HEK293 (cell line): ENCODE measurements around the gene PRPF40B.

Experiments
- CTCF ChIA-PET: fragments of 350-600 bp; formaldehyde crosslinking; extraction: SDS; loops from one replicate; lab custom pipeline; 2021; ENCODE audit warnings: antibody characterized with exemption; lab: Yijun Ruan, JAX
- POLR2A ChIA-PET: fragments of 300-600 bp; formaldehyde crosslinking; extraction: SDS; loops from one replicate; lab custom pipeline; 2020; ENCODE audit warnings: antibody characterized with exemption, inconsistent platforms; lab: Yijun Ruan, JAX
- H3K27ac ChIP-seq: fragments of 200-500 bp; sonication (Bioruptor generic); 2 replicates; pipeline ENCODE4 v1.5.1; 2014; ENCODE audit warnings: low read depth, low read length, control low read depth, inconsistent platforms; ENCODE audit errors: extremely low read depth
- H3K36me3 ChIP-seq, 2 experiments: fragments of 200-500 bp in 1 of 2; sonication (Bioruptor generic) in 1 of 2; 1 replicate in 1 of 2; 2 replicates in 1 of 2; pipeline ENCODE4 v1.5.1; 2014 to 2017; ENCODE audit warnings: inconsistent platforms in 2 of 2, low read length in 2 of 2; ENCODE audit not compliant: control insufficient read depth in 2 of 2, insufficient read depth in 1 of 2
- H3K4me1 ChIP-seq: fragments of 200-500 bp; sonication (Bioruptor generic); 2 replicates; pipeline ENCODE4 v1.5.1; 2014; ENCODE audit warnings: mild to moderate bottlenecking, low read length, inconsistent platforms; ENCODE audit not compliant: control insufficient read depth, insufficient read depth
- H3K4me3 ChIP-seq: 2 replicates; pipeline ENCODE4 v1.5.1; 2011; ENCODE audit warnings: low read depth, mild to moderate bottlenecking, control low read depth, low read length, moderate library complexity
- H3K9me3 ChIP-seq: fragments of 200-500 bp; sonication (Bioruptor generic); 2 replicates; pipeline ENCODE4 v1.5.1; 2014; ENCODE audit warnings: low read depth, low read length, inconsistent platforms; ENCODE audit not compliant: control insufficient read depth, insufficient read depth
- AEBP2 ChIP-seq: fragments of 450-650 bp; formaldehyde crosslinking; IDR thresholded peaks from 2 replicates; pipeline ENCODE4 v1.5.1; 2016; ENCODE audit warnings: missing biosample characterization, missing genetic modification characterization, borderline replicate concordance
- PRDM4 ChIP-seq: fragments of 450-650 bp; formaldehyde crosslinking; IDR thresholded peaks from 2 replicates; pipeline ENCODE4 v1.5.1; 2017; ENCODE audit warnings: missing biosample characterization, missing genetic modification characterization
- SCRT1 ChIP-seq: fragments of 450-650 bp; formaldehyde crosslinking; IDR thresholded peaks from 2 replicates; pipeline ENCODE4 v1.5.1; 2016; ENCODE audit warnings: missing biosample characterization, missing genetic modification characterization, borderline replicate concordance
- SCRT2 ChIP-seq: fragments of 450-650 bp; formaldehyde crosslinking; IDR thresholded peaks from 2 replicates; pipeline ENCODE4 v1.5.1; 2016; ENCODE audit warnings: missing biosample characterization, missing genetic modification characterization
- SP2 ChIP-seq: fragments of 450-650 bp; formaldehyde crosslinking; IDR thresholded peaks from 2 replicates; pipeline ENCODE4 v1.5.1; 2016; ENCODE audit warnings: missing biosample characterization, missing genetic modification characterization
- ZFP37 ChIP-seq: fragments of 450-650 bp; formaldehyde crosslinking; IDR thresholded peaks from 2 replicates; pipeline ENCODE4 v1.5.1; 2016; ENCODE audit warnings: missing biosample characterization, missing genetic modification characterization
- ZIC2 ChIP-seq: fragments of 450-650 bp; formaldehyde crosslinking; IDR thresholded peaks from 2 replicates; pipeline ENCODE4 v1.5.1; 2016; ENCODE audit warnings: missing biosample characterization, missing genetic modification characterization
- ZNF121 ChIP-seq: fragments of 450-650 bp; formaldehyde crosslinking; IDR thresholded peaks from 2 replicates; pipeline ENCODE4 v1.5.1; 2016; ENCODE audit warnings: missing biosample characterization, missing genetic modification characterization
- ZNF146 ChIP-seq: fragments of 450-650 bp; formaldehyde crosslinking; IDR thresholded peaks from 2 replicates; pipeline ENCODE4 v1.5.1; 2016; ENCODE audit warnings: missing biosample characterization, missing genetic modification characterization
- ZNF426 ChIP-seq: fragments of 450-650 bp; formaldehyde crosslinking; IDR thresholded peaks from 2 replicates; pipeline ENCODE4 v1.5.1; 2017; ENCODE audit warnings: missing biosample characterization, missing genetic modification characterization, mild to moderate bottlenecking, inconsistent platforms, moderate library complexity
- ZNF514 ChIP-seq: fragments of 450-650 bp; formaldehyde crosslinking; IDR thresholded peaks from 2 replicates; pipeline ENCODE4 v1.5.1; 2016; ENCODE audit warnings: missing biosample characterization, missing genetic modification characterization
- ZNF621 ChIP-seq: fragments of 450-650 bp; formaldehyde crosslinking; IDR thresholded peaks from 2 replicates; pipeline ENCODE4 v1.5.1; 2017; ENCODE audit warnings: missing biosample characterization, missing genetic modification characterization
- ZNF639 ChIP-seq: fragments of 450-650 bp; formaldehyde crosslinking; IDR thresholded peaks from 2 replicates; pipeline ENCODE4 v1.5.1; 2016; ENCODE audit warnings: missing biosample characterization, missing genetic modification characterization
- ZNF664 ChIP-seq: fragments of 450-650 bp; formaldehyde crosslinking; IDR thresholded peaks from 2 replicates; pipeline ENCODE4 v1.5.1; 2016; ENCODE audit warnings: missing biosample characterization, missing genetic modification characterization
- ZNF677 ChIP-seq: fragments of 450-650 bp; IDR thresholded peaks from 2 replicates; pipeline ENCODE4 v1.5.0; 2018; ENCODE audit warnings: missing biosample characterization, mild to moderate bottlenecking, missing genetic modification characterization, moderate library complexity
- ZNF777 ChIP-seq: fragments of 450-650 bp; formaldehyde crosslinking; IDR thresholded peaks from 2 replicates; pipeline ENCODE4 v1.5.1; 2017; ENCODE audit warnings: missing biosample characterization, missing genetic modification characterization, borderline replicate concordance
- ZSCAN4 ChIP-seq: fragments of 450-650 bp; formaldehyde crosslinking; IDR thresholded peaks from 2 replicates; pipeline ENCODE4 v1.5.1; 2017; ENCODE audit warnings: missing biosample characterization, missing genetic modification characterization

PRPF40B gene

GRCh38 chr12:49666176-49666575 lies 42.8 kb downstream of the PRPF40B start:
- CTCF ChIA-PET, result no interaction called here
- Histone ChIP-seq H3K36me3 (no peaks in the 10 kb centered on the region), H3K4me1 (peaks cover 12% of the 10 kb centered on the region), H3K27ac (no peak overlapping the region), H3K4me3 (no peak overlapping the region), H3K9me3 (no peaks in the 10 kb centered on the region)
- TF ChIP-seq ZNF514 (tag by site-specific recombination), result no peak
- TF ChIP-seq ZNF677 (tag by site-specific recombination), result no peak
- peak; percentile 82 for TF ChIP-seq SCRT2 (tag by site-specific recombination)
- no peak for TF ChIP-seq ZNF121 (tag by site-specific recombination)
- TF ChIP-seq PRDM4, result no peak
- TF ChIP-seq AEBP2 (tag by site-specific recombination), result no peak
- TF ChIP-seq ZNF777 (tag by site-specific recombination), result no peak
- no peak for TF ChIP-seq ZFP37
- TF ChIP-seq SCRT1, result peak; percentile 53; the same call in 1 of the 2 replicates
- no peak for TF ChIP-seq ZNF639 (tag by site-specific recombination)
- TF ChIP-seq ZIC2, result no peak
- TF ChIP-seq SP2 (tag by site-specific recombination), result no peak
- POLR2A ChIA-PET, result no interaction called here

- Histone ChIP-seq H3K4me1 (peaks cover 12% of the 10 kb centered on the region), H3K27ac (no peak overlapping the region), H3K9me3 (no peaks in the 10 kb centered on the region), H3K4me3 (no peak overlapping the region), H3K36me3 (no peaks in the 10 kb centered on the region)
- POLR2A ChIA-PET, result no interaction called here
- TF ChIP-seq ZNF146 (tag by site-specific recombination) (no peak), ZNF664 (tag by site-specific recombination) (peak; percentile 56; the same call in 1 of the 2 replicates), ZSCAN4 (no peak), ZNF621 (tag by site-specific recombination) (no peak), ZNF426 (tag by site-specific recombination) (no peak)
- CTCF ChIA-PET, result interaction anchor here (0.6 to 1.4 kb wide), 3 partner anchors 31 to 168 kb away, joined by 3 read pairs; no protein-coding TSS in a partner anchor
Measured at GRCh38 chr12:49667325-49668090, 44.1 kb downstream of the PRPF40B start.
